ENCODE results near the gene ZFAND3.

Gene ZFAND3

GRCh38 chr6:37864250-37864649 is 44.7 kb downstream of the ZFAND3 start:
- H3K4me3 ChIP-seq (ENCODE audit: low read length), result no peak overlapping the region
- TF ChIP-seq EZH2 (optimal IDR thresholded peaks at IDR 0.05; ENCODE audit: low read depth, low read length), result no peak
- TF ChIP-seq EZH2phosphoT487 (IDR thresholded peaks at IDR 0.05; ENCODE audit: low read length), result no peak
- TF ChIP-seq CTCF (IDR thresholded peaks at IDR 0.05; ENCODE audit: low read length), result no peak
- no peak overlapping the region for H3K27ac ChIP-seq (ENCODE audit: low read length)
- no peaks in the 10 kb centered on the region for H3F3A ChIP-seq (ENCODE audit: insufficient read depth, low read length)
- no peaks in the 10 kb centered on the region for H3K9me3 ChIP-seq (replicated peaks; ENCODE audit: insufficient read depth, low read length)
- DNase-seq, result no peak
- H3K9me2 ChIP-seq (replicated peaks; ENCODE audit: insufficient read depth, low read length), result no peaks in the 10 kb centered on the region
- H3K9ac ChIP-seq (ENCODE audit: low read length), result no peak overlapping the region
- H3K79me2 ChIP-seq (ENCODE audit: low read length), result peaks cover 62% of the 10 kb centered on the region
- H2AFZ ChIP-seq (ENCODE audit: low read length), result no peak overlapping the region
- H4K20me1 ChIP-seq (ENCODE audit: insufficient read depth, low read length), result no peaks in the 10 kb centered on the region
- no peak overlapping the region for H3K4me2 ChIP-seq (ENCODE audit: low read depth, low read length)
- no peaks in the 10 kb centered on the region for H3K27me3 ChIP-seq (replicated peaks; ENCODE audit: insufficient read depth, low read length)
- H3K36me3 ChIP-seq (replicated peaks; ENCODE audit: insufficient read depth, low read length), result no peaks in the 10 kb centered on the region
- no peaks in the 10 kb centered on the region for H3K4me1 ChIP-seq (ENCODE audit: low read length)

- Histone ChIP-seq H2AFZ (ENCODE audit: low read length) (no peak overlapping the region), H3K9me2 (replicated peaks; ENCODE audit: insufficient read depth, low read length) (no peaks in the 10 kb centered on the region), H3K4me1 (ENCODE audit: low read length) (no peaks in the 10 kb centered on the region), H3F3A (ENCODE audit: insufficient read depth, low read length) (no peaks in the 10 kb centered on the region), H3K27me3 (replicated peaks; ENCODE audit: insufficient read depth, low read length) (no peaks in the 10 kb centered on the region), H4K20me1 (ENCODE audit: insufficient read depth, low read length) (no peaks in the 10 kb centered on the region), H3K9me3 (replicated peaks; ENCODE audit: insufficient read depth, low read length) (no peaks in the 10 kb centered on the region), H3K4me2 (ENCODE audit: low read depth, low read length) (no peak overlapping the region), H3K79me2 (ENCODE audit: low read length) (peaks cover 71% of the 10 kb centered on the region), H3K36me3 (replicated peaks; ENCODE audit: insufficient read depth, low read length) (no peaks in the 10 kb centered on the region), H3K27ac (ENCODE audit: low read length) (no peak overlapping the region), H3K9ac (ENCODE audit: low read length) (no peak overlapping the region), H3K4me3 (ENCODE audit: low read length) (no peak overlapping the region)
- DNase-seq, result no peak
- TF ChIP-seq CTCF (IDR thresholded peaks at IDR 0.05; ENCODE audit: low read length) (no peak), EZH2 (optimal IDR thresholded peaks at IDR 0.05; ENCODE audit: low read depth, low read length) (no peak), EZH2phosphoT487 (IDR thresholded peaks at IDR 0.05; ENCODE audit: low read length) (no peak)
Observed at GRCh38 chr6:37865504-37865903, 46.0 kb downstream of the ZFAND3 start.

GRCh38 chr6:37866590-37867507 is 47.3 kb downstream of the ZFAND3 start:
- Histone ChIP-seq H2AFZ (ENCODE audit: low read length) (no peak overlapping the region), H3K27me3 (replicated peaks; ENCODE audit: insufficient read depth, low read length) (no peaks in the 10 kb centered on the region), H3K4me2 (ENCODE audit: low read depth, low read length) (no peak overlapping the region), H3F3A (ENCODE audit: insufficient read depth, low read length) (no peaks in the 10 kb centered on the region), H3K79me2 (ENCODE audit: low read length) (peaks cover 68% of the 10 kb centered on the region), H4K20me1 (ENCODE audit: insufficient read depth, low read length) (no peaks in the 10 kb centered on the region), H3K9me3 (replicated peaks; ENCODE audit: insufficient read depth, low read length) (no peaks in the 10 kb centered on the region), H3K4me3 (ENCODE audit: low read length) (no peak overlapping the region), H3K9ac (ENCODE audit: low read length) (no peak overlapping the region), H3K27ac (ENCODE audit: low read length) (no peak overlapping the region), H3K9me2 (replicated peaks; ENCODE audit: insufficient read depth, low read length) (no peaks in the 10 kb centered on the region), H3K36me3 (replicated peaks; ENCODE audit: insufficient read depth, low read length) (no peaks in the 10 kb centered on the region), H3K4me1 (ENCODE audit: low read length) (no peaks in the 10 kb centered on the region)
- no peak for DNase-seq
- TF ChIP-seq EZH2 (optimal IDR thresholded peaks at IDR 0.05; ENCODE audit: low read depth, low read length), result no peak
- no peak for TF ChIP-seq EZH2phosphoT487 (IDR thresholded peaks at IDR 0.05; ENCODE audit: low read length)
- no peak for TF ChIP-seq CTCF (IDR thresholded peaks at IDR 0.05; ENCODE audit: low read length)
